ENCODE data around the gene MORN2.
"Not testable (repeated sequence)": the region's sequence is repeated elsewhere in the genome, so short reads cannot be mapped to it uniquely, and the experiment has no call there.

DNA sequence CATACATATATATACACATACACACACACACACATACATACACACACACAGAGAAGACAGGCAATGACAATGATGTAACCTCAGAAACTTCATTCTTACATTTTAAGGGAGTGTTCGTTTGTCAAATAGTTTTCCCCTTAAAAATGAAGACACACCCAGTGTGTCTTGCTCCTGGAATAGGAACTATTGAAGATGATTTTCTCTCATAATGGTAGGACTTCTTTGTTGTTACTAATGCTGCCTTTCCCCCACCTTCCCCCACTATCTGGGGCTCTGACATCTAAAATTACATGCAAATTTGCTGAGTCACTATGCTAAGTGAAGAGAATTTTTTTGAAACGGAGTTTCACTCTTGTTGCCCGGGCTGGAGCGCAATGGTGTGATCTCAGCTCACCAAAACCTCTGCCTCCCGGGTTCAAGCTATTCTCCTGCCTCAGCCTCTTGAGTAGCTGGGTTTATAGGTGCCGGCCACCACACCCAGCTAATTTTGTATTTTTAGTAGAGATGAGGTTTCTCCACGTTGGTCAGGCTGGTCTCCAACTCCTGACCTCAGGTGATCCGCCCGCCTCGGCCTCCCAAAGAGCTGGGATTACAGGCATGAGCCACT lies 48.1 kb upstream of the MORN2 start:
- TF ChIP-seq, protein P1, sequence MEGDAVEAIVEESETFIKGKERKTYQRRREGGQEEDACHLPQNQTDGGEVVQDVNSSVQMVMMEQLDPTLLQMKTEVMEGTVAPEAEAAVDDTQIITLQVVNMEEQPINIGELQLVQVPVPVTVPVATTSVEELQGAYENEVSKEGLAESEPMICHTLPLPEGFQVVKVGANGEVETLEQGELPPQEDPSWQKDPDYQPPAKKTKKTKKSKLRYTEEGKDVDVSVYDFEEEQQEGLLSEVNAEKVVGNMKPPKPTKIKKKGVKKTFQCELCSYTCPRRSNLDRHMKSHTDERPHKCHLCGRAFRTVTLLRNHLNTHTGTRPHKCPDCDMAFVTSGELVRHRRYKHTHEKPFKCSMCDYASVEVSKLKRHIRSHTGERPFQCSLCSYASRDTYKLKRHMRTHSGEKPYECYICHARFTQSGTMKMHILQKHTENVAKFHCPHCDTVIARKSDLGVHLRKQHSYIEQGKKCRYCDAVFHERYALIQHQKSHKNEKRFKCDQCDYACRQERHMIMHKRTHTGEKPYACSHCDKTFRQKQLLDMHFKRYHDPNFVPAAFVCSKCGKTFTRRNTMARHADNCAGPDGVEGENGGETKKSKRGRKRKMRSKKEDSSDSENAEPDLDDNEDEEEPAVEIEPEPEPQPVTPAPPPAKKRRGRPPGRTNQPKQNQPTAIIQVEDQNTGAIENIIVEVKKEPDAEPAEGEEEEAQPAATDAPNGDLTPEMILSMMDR (conservative IDR thresholded peaks at IDR 0.05; ENCODE audit: low read depth, low read length): not testable (repeated sequence)
- TF ChIP-seq EZH2 (IDR thresholded peaks at IDR 0.05; ENCODE audit: low read length, unreplicated experiment): not testable (repeated sequence)
